ENCODE results near the gene CCL8.

- TF ChIP-seq CTCF (conservative IDR thresholded peaks at IDR 0.05; ENCODE audit: low read depth, low read length) (no peak), EZH2 (IDR thresholded peaks at IDR 0.05; ENCODE audit: borderline replicate concordance, low read depth, low read length, poor library complexity, severe bottlenecking) (no peak)
Measured at GRCh38 chr17:34363183-34363661, 44.0 kb downstream of the CCL8 start, which contains the start of gene CCL1.
